D721Med (cell line): ENCODE measurements around the gene PIANP.

Experiments
- DNase-seq: peaks from one replicate; pipeline ENCODE4 v3.0.0; 2011; ENCODE audit warnings: low spot score; ENCODE audit not compliant: insufficient read length
- FAIRE-seq: peaks from 2 replicates; lab custom pipeline; 2011; peaks lifted over from hg19 to GRCh38; lab: Jason Lieb, UNC
- TF ChIP-seq, protein P1 (sequence below): IDR thresholded peaks from 2 replicates; pipeline ENCODE4 v1.5.1; 2012; ENCODE audit warnings: mild to moderate bottlenecking, control low read depth; ENCODE audit not compliant: insufficient read depth; ENCODE audit errors: missing control alignments

The PIANP gene

DNA sequence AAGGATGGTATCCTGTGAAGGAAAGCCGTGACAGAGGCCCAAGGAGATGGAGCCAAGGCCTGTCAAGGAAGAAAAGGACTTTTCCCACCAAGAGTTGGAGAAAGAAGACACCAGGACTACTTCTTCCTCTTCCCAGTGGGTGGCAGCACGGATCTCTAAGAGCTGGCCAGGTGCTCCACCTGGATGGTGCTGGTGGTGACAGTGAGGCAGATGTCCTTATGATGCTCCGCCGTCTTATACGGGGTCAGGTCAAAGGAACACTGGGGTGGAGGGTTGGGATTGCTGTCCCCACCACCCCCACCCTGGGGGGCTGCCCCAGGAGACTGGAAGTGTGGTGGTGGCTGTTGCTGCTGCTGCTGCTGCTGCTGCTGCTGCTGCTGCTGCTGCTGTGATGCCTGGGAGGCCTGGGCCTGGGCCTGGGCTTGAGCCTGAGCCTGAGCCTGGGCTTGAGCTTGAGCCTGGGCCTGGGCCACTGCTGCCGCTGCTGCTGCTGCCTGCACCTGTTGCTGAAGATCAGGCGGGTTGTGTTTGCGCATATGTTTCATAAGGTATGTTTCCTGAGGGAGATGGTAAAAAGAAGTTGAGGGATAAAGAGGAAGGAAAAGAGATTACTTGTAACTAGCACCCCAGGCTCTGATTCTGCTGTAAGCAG is 32.9 kb downstream of the PIANP start:
- FAIRE-seq, result no peak
- no peak for DNase-seq

DNA sequence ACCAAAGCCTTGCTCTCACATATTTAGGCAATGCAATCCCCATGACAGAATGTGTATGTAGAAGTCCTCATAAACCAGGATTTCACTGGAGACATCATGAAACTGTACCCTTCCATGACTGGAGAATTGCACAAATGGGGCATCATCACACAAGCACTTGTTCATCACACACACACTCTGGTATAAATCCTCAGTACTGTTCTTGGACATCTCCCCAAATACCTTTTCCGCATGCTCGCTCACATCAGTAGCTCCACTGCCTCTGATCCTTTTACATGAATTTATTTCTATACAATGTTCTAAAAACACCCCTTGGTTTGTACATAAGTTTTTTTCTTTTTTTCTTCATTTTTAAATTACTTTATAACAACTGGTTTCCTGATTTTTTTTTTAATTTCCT is 34.4 kb downstream of the PIANP start:
- TF ChIP-seq, protein P1, sequence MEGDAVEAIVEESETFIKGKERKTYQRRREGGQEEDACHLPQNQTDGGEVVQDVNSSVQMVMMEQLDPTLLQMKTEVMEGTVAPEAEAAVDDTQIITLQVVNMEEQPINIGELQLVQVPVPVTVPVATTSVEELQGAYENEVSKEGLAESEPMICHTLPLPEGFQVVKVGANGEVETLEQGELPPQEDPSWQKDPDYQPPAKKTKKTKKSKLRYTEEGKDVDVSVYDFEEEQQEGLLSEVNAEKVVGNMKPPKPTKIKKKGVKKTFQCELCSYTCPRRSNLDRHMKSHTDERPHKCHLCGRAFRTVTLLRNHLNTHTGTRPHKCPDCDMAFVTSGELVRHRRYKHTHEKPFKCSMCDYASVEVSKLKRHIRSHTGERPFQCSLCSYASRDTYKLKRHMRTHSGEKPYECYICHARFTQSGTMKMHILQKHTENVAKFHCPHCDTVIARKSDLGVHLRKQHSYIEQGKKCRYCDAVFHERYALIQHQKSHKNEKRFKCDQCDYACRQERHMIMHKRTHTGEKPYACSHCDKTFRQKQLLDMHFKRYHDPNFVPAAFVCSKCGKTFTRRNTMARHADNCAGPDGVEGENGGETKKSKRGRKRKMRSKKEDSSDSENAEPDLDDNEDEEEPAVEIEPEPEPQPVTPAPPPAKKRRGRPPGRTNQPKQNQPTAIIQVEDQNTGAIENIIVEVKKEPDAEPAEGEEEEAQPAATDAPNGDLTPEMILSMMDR, result no peak
- no peak for FAIRE-seq
- DNase-seq, result no peak

More for the DNA sequence above, 32.9 kb downstream of the PIANP start:
- TF ChIP-seq, protein P1, result peak; percentile 19

DNA sequence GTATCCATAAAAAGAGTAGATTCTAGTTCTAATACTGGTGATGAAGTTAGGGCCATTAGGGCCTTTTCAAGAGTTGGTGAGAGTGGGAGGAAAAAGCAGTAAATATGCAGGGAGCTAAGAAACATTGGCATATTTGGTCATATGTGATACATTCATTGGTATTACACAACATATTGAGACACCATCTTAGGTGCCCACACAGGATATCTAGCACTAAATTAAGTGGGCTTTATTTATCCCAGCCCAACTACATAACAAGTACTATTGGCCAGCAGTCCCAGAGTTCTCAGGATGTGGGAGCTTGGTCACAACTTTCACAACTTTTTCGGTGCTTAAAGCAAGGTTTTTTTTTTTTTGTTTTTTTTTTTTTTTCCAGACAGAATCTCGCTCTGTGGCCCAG is 35.7 kb downstream of the PIANP start:
- no peak for FAIRE-seq
- DNase-seq, result no peak
- TF ChIP-seq, protein P1, result no peak

DNA sequence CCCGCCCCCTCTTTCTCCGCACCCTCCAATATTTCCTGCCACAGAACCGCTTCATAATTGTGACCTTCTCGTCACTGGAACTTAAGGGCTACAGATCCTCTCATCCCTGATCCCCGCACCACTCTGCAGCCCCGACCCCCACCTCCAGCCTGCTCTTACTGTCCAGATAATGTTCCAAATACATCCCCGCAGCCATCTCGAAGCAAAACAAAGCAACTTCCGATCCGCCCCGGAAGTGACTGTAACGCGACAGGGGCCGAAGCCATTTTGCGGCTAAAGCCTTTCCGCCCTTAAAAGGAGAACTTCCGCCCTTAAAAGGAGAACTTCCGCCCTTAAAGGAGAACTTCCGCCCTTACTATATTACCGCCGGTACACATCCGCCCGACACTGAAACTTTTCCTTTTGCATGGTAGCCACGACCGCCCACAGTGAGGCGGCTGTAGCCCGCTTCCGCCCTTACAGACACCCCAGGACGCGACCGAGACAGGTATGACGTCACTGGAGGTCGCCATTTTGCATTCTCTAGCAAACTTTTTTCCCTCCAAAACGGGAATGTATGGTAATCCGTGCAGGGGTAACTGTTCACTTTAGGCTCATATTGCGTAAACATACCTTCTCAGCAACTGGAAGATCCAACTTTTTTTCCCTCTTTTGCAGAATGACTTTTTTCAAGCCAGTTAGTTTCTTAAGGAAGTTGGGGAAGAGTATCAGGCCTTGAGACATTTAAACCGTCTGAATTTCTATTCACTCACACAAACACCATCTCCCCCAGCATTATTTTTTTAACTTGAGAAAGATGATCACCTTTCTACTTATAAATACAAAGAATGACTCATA is 37.5 kb downstream of the PIANP start, which contains the start of gene ING4:
ING4 (minus strand) TSS at position 214 of the 837 bp plus-strand sequence; CDS start at position 196, 18 bp downstream.
- TF ChIP-seq, protein P1, result no peak
- FAIRE-seq, result no peak
- DNase-seq, result peak; percentile 82

DNA sequence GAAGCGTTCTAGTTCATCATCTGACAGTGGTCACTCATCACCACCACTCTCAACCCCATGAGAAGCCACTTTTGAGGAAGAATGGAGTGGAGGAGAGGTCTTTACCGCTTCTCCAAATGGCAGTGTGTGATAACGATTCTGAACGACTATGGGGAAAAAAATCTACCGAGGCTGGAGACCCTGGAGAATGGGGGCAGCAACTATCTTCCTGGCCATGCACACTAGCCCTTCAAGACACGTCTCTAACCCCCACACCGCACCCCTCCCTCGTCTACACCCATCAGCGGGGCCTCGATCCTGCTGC is 38.1 kb downstream of the PIANP start:
- TF ChIP-seq, protein P1, result no peak
- FAIRE-seq, result no peak
- DNase-seq, result no peak

DNA sequence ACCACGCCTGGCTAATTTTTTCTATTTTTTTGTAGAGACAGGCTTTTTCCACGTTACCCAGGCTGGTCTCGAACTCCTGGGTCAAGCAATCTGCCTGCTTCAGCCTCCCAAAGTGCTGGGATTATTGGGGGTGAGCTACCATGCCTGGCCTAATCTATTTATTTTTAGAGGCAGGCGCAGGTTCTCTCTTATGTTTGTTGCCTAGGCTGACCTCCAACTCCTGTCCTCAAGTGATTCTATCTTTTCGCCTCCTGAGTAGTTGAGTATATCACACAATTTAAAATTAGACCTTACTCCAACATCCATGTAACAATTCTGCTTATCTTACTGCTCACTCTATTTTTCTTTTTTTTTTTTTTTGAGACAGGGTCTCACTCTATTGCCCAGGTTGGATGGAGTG is 46.6 kb downstream of the PIANP start:
- no peak for FAIRE-seq
- TF ChIP-seq, protein P1, result no peak
- DNase-seq, result no peak

DNA sequence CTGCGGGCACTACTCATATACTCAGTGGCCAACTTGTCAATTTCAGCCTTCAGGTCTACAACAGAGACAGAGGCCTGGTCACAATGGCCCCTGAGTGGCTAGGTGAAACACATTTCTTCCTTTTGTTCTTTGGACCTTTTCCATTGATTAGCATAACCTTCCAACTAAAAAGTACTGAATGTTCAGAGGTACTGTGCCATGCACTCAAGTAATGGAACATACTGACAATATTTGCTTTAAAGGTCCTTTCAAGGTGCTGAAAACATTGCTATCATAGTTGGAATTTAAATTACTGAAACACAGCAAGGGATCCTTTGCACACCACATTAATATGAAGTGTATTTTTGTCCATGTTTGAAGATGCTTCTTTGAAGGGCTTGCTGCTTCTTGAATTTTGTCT is 47.3 kb downstream of the PIANP start:
- TF ChIP-seq, protein P1, result no peak
- FAIRE-seq (no peak), DNase-seq (no peak)
